ENCODE results near the gene BBS2.

Gene BBS2, protein sequence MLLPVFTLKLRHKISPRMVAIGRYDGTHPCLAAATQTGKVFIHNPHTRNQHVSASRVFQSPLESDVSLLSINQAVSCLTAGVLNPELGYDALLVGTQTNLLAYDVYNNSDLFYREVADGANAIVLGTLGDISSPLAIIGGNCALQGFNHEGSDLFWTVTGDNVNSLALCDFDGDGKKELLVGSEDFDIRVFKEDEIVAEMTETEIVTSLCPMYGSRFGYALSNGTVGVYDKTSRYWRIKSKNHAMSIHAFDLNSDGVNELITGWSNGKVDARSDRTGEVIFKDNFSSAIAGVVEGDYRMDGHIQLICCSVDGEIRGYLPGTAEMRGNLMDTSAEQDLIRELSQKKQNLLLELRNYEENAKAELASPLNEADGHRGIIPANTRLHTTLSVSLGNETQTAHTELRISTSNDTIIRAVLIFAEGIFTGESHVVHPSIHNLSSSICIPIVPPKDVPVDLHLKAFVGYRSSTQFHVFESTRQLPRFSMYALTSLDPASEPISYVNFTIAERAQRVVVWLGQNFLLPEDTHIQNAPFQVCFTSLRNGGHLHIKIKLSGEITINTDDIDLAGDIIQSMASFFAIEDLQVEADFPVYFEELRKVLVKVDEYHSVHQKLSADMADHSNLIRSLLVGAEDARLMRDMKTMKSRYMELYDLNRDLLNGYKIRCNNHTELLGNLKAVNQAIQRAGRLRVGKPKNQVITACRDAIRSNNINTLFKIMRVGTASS

DNA sequence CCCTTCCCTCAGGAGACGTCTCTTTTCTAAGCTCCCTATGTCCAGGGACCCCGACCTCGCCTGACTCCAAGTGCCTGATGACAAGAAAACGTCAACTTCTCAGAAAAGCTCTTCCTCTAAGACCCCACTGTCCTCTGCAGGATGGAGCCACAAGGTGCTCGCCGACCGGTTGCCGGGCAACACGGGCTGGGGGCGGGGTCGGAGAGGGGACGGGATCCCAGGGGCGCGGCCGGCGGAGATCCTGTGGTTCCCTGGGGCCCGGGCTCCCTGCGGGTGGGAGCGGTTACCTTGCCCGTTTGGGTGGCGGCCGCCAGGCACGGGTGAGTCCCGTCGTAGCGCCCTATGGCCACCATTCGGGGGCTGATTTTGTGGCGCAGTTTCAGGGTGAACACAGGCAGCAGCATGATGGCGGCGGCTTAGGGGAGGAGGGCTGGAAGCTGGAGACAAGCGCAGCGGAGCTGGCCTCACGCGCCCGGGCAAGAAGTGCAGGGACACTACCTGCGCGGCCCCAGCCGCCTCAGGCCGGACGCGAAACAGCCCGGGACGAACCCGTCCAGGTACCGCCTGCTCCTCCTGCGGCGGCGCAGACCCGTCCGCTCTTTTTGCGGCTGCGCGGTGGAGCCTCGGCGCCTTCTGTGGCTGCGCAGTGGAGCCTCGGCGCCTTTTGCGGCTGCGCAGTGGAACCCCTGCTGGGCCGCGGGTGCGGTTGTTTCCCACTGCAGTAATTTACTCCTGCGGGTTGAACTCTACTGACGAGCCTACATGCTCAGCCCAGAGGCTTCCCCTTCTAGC, at the start of gene BBS2:
BBS2 (minus strand) TSS at position 566 of the 792 bp plus-strand sequence; CDS start at position 404, 162 bp downstream.
- POLR2A ChIA-PET, result interaction anchor here (0.7 kb wide), 1 partner anchor 106 kb away, joined by 4 read pairs; the partner anchor contains the start of gene MT1E
- DNase-seq (ENCODE audit: low read depth, low spot score), result no peak
- CTCF ChIA-PET, result interaction anchor here (0.9 to 5.4 kb wide), 6 partner anchors 9 to 181 kb away, joined by 3 to 49 read pairs (median 4); no protein-coding TSS in a partner anchor
- H3K4me3 ChIP-seq (ENCODE audit: low read depth, low read length), result peak within 1 kb of the TSS; percentile 92
- TF ChIP-seq, protein P1, sequence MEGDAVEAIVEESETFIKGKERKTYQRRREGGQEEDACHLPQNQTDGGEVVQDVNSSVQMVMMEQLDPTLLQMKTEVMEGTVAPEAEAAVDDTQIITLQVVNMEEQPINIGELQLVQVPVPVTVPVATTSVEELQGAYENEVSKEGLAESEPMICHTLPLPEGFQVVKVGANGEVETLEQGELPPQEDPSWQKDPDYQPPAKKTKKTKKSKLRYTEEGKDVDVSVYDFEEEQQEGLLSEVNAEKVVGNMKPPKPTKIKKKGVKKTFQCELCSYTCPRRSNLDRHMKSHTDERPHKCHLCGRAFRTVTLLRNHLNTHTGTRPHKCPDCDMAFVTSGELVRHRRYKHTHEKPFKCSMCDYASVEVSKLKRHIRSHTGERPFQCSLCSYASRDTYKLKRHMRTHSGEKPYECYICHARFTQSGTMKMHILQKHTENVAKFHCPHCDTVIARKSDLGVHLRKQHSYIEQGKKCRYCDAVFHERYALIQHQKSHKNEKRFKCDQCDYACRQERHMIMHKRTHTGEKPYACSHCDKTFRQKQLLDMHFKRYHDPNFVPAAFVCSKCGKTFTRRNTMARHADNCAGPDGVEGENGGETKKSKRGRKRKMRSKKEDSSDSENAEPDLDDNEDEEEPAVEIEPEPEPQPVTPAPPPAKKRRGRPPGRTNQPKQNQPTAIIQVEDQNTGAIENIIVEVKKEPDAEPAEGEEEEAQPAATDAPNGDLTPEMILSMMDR (IDR thresholded peaks at IDR 0.05; ENCODE audit: insufficient read depth, low read length, missing control alignments), result no peak

DNA sequence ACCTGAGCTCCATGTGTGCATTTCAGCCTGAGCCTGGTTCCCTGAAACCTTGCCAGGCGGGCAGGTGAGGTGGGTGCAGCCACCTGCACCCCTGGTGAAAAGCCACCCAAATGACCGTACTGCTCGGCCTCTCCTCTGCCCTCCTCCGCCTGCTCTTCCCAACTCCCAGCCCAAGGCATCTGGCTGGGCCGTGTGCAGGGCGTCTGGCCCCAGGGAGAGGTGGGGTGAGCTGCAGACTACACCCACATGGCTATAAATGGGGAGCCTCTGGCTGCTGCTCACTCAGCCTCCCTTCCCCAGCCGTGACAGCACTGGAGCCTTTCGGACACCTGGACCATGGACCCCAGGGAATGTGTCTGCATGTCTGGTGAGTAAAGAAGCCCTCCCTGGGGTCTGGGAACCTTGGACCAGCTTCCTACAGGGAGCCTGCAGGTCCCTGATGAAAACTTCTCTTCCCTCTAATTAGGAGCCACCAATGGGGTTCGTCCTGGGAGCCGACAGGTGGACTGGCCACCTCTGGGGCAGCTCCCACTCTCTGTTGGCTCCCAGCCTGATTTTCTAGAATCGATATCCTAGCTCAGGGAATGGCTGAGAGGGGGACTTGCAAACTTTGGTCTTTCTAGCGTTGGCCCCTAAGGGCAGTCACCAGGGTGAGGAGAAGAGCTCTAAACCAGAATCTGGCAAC, 45.1 kb upstream of the BBS2 start, which contains the start of gene MT4:
MT4 (plus strand) TSS at position 281 of the 685 bp plus-strand sequence; CDS start at position 337, 56 bp downstream.
- H3K4me3 ChIP-seq (ENCODE audit: low read depth, low read length), result no peak within 1 kb of the TSS
- DNase-seq (ENCODE audit: low read depth, low spot score), result no peak
- CTCF ChIA-PET, result interaction anchor here (7.0 kb wide), 1 partner anchor 11 kb away, joined by 31 read pairs; no protein-coding TSS in a partner anchor
- POLR2A ChIA-PET, result no interaction called here
- TF ChIP-seq, protein P1 (IDR thresholded peaks at IDR 0.05; ENCODE audit: insufficient read depth, low read length, missing control alignments), result no peak

DNA sequence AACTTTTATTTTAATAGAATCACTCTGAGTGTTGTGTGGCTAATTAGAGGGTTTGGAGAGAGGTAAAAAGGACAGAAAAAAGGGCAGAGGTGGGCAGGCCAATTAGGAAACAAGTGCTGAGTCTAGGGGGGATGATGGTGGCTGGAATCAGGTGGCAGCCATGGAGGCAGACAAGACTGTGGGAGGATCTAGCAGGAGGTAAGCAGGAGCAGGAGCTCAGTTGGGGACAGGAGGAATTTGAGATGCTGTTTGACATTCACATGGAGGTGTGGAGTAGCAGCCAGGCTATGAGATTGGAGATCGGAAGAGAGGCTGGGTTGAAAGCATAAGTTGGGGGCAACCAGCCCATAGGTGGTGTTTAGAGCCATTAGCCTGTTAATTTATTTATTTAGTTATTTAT, 41.3 kb upstream of the BBS2 start:
- H3K4me3 ChIP-seq (ENCODE audit: low read depth, low read length), result no peak overlapping the region
- TF ChIP-seq, protein P1 (IDR thresholded peaks at IDR 0.05; ENCODE audit: insufficient read depth, low read length, missing control alignments), result no peak
- ChIA-PET CTCF (interaction anchor here (7.0 kb wide), 1 partner anchor 15 kb away, joined by 31 read pairs; no protein-coding TSS in a partner anchor), POLR2A (no interaction called here)
- no peak for DNase-seq (ENCODE audit: low read depth, low spot score)

DNA sequence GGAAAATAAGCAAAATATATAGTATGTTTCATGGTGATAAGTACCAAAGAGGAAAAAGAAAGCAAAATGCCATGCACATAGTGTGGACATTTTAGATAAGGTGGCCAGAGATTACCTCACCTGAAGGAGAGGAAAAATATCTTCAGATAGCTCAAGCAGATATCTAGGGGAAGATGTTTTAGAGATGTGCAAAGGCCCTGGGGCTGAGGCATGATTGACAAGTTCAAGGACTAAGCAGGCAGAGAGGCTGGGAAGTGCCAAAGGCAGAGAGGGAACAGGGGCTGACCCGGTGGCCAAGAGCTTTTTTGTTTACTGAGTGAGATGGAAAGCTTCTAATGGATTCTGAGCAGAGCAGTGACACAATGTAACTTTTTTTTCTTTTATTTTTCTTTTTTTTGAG, 40.6 kb upstream of the BBS2 start:
- ChIA-PET POLR2A (no interaction called here), CTCF (interaction anchor here (7.0 kb wide), 1 partner anchor 16 kb away, joined by 31 read pairs; no protein-coding TSS in a partner anchor)
- TF ChIP-seq, protein P1 (IDR thresholded peaks at IDR 0.05; ENCODE audit: insufficient read depth, low read length, missing control alignments), result no peak
- DNase-seq (ENCODE audit: low read depth, low spot score), result no peak
- no peak overlapping the region for H3K4me3 ChIP-seq (ENCODE audit: low read depth, low read length)

DNA sequence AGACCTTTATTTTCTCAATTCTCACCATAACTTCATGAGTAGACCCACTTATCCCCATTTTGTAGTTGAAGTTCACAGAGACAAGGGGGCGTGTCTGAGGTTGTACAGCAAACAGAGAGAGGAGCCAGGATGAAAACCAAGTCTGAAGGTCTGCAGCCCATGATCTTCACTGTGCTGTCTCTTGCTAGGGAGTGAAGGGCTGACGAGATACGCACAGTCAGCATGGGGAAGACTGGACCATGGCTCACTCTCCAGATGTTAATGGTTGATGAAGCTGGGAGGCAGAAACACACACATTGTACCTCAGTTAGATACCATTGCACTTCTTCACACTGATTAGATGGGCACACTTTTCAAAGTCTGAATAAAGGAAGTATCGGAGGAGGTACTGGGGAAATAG, 39.3 kb upstream of the BBS2 start:
- no peak for DNase-seq (ENCODE audit: low read depth, low spot score)
- TF ChIP-seq, protein P1 (IDR thresholded peaks at IDR 0.05; ENCODE audit: insufficient read depth, low read length, missing control alignments), result no peak
- ChIA-PET CTCF (no interaction called here), POLR2A (no interaction called here)
- H3K4me3 ChIP-seq (ENCODE audit: low read depth, low read length), result no peak overlapping the region
